ENCODE results near the gene MAB21L4.

Gene MAB21L4

GRCh38 chr2:240925191-240925567, 29.2 kb upstream of the MAB21L4 start:
- no peak for DNase-seq (ENCODE audit: low read depth)

- no peak for DNase-seq (ENCODE audit: low read depth)
These were observed 27.1 kb upstream of the MAB21L4 start for GRCh38 chr2:240922982-240923537.

- no peak for DNase-seq (ENCODE audit: low read depth)
These were observed 26.5 kb upstream of the MAB21L4 start for GRCh38 chr2:240922245-240922981.

- no peak for DNase-seq (ENCODE audit: low read depth)
These were observed 26.0 kb upstream of the MAB21L4 start for GRCh38 chr2:240921995-240922244.

- no peak for DNase-seq (ENCODE audit: low read depth)
These were observed 25.5 kb upstream of the MAB21L4 start for GRCh38 chr2:240921311-240921994.

GRCh38 chr2:240920783-240921231, 24.9 kb upstream of the MAB21L4 start:
- DNase-seq (ENCODE audit: low read depth), result no peak

- no peak for DNase-seq (ENCODE audit: low read depth)
These were observed 24.1 kb upstream of the MAB21L4 start for GRCh38 chr2:240919786-240920782.

GRCh38 chr2:240919161-240919781, 23.3 kb upstream of the MAB21L4 start:
- DNase-seq (ENCODE audit: low read depth), result no peak

- no peak for DNase-seq (ENCODE audit: low read depth)
These were observed 22.5 kb upstream of the MAB21L4 start for GRCh38 chr2:240918258-240919091.

- DNase-seq (ENCODE audit: low read depth), result no peak
These were observed 21.8 kb upstream of the MAB21L4 start for GRCh38 chr2:240917684-240918257.

GRCh38 chr2:240917009-240917683, 21.2 kb upstream of the MAB21L4 start:
- no peak for DNase-seq (ENCODE audit: low read depth)

- no peak for DNase-seq (ENCODE audit: low read depth)
These were observed 20.6 kb upstream of the MAB21L4 start for GRCh38 chr2:240916571-240917008.

- no peak for DNase-seq (ENCODE audit: low read depth)
These were observed 19.8 kb upstream of the MAB21L4 start for GRCh38 chr2:240915526-240916341.

- DNase-seq (ENCODE audit: low read depth), result no peak
These were observed 18.9 kb upstream of the MAB21L4 start for GRCh38 chr2:240914645-240915525.

- DNase-seq (ENCODE audit: low read depth), result peak; percentile 37
These were observed 18.1 kb upstream of the MAB21L4 start for GRCh38 chr2:240913810-240914644.

GRCh38 chr2:240912878-240913809, 17.2 kb upstream of the MAB21L4 start:
- no peak for DNase-seq (ENCODE audit: low read depth)

Data from activated T-cell treated with anti-CD3 and anti-CD28 coated beads for 24 hours (primary cell).